ENCODE results near the gene LPIN2. TPM values are rescaled to one million over a fixed set of nuclear protein-coding genes. Genes with fewer than 3 reads are reported as not detected.

LPIN2 gene
- total RNA-seq, 1 experiment from 2014 or later, result 10.7 TPM

GRCh38 chr18:3056311-3056710 lies 43.4 kb upstream of the LPIN2 start:
- H3K9me2 ChIP-seq (ENCODE audit: insufficient read depth), result no peaks in the 10 kb centered on the region
- no peak overlapping the region for H3K9ac ChIP-seq (ENCODE audit: low read length)
- ChIA-PET POLR2A (interaction anchor here (0.6 kb wide), 1 partner anchor 115 kb away, joined by 3 read pairs; no protein-coding TSS in a partner anchor), CTCF (no interaction called here), RAD21 (ENCODE audit: low non-redundant PET in 1 of 2, low total read pairs in 2 of 2, uncharacterized antibody in 2 of 2, unreplicated experiment in 2 of 2) (no interaction called here)
- peaks cover 0 to 11% of the 10 kb centered on the region in 2 experiments; a peak in 3 of 4 replicates for H3K4me1 ChIP-seq (ENCODE audit: control insufficient read depth in 1 of 2, insufficient read depth in 2 of 2, low read length in 2 of 2)
- no peaks in the 10 kb centered on the region for H3K27me3 ChIP-seq (ENCODE audit: insufficient read depth, low read length)
- no peaks in the 10 kb centered on the region for H3K79me2 ChIP-seq (ENCODE audit: insufficient read depth, low read length)
- no peak overlapping the region for H3K27ac ChIP-seq (ENCODE audit: low read depth, low read length)
- no peaks in the 10 kb centered on the region for H4K20me1 ChIP-seq (ENCODE audit: insufficient read depth)
- H3K4me3 ChIP-seq (replicated peaks in 1 of 2; ENCODE audit: low read depth in 1 of 2, low read length in 2 of 2), result no peak overlapping the region
- no peaks in the 10 kb centered on the region for H3K36me3 ChIP-seq (ENCODE audit: control insufficient read depth in 1 of 2, insufficient read depth in 2 of 2, low read length in 2 of 2)
- H3K4me2 ChIP-seq (ENCODE audit: low read length), result no peak overlapping the region
- no TSS peak for BruUV-seq (replicated peaks)
- TF ChIP-seq YY1 (IDR thresholded peaks at IDR 0.05; ENCODE audit: extremely low read depth, insufficient replicate concordance, low read depth, low read length), result no peak
- no peak for TF ChIP-seq REST (IDR thresholded peaks at IDR 0.05; ENCODE audit: low read depth)
- TF ChIP-seq RAD21 (IDR thresholded peaks at IDR 0.05; ENCODE audit: low read depth), result no peak
- no peak for TF ChIP-seq ZFX (IDR thresholded peaks at IDR 0.05)
- no peak for TF ChIP-seq TCF7L2 (IDR thresholded peaks at IDR 0.05; ENCODE audit: borderline replicate concordance, extremely low read depth, insufficient read depth, insufficient read length)
- TF ChIP-seq ATF3 (IDR thresholded peaks at IDR 0.05), result no peak
- no peak for TF ChIP-seq EZH2 (IDR thresholded peaks at IDR 0.05)
- TF ChIP-seq SIN3A (IDR thresholded peaks at IDR 0.05; ENCODE audit: low read depth), result no peak
- intact Hi-C loops (cut with micrococcal nuclease), result no loop called here
- DNase-seq (ENCODE audit: low read depth, low spot score), result no peak
- no peak for ATAC-seq
- H2AFZ ChIP-seq (ENCODE audit: low read depth, low read length, poor library complexity, severe bottlenecking), result no peak overlapping the region
- 0 out of 4 replicates have a peak, but pooled peaks cover 0 to 4% of the 10 kb centered on the region in 2 experiments for H3K9me3 ChIP-seq (ENCODE audit: control insufficient read depth in 1 of 2, insufficient read depth in 1 of 2, low read depth in 1 of 2, low read length in 2 of 2)
